MG63 (cell line): Measurements from ENCODE around the gene DEDD. TPM values are rescaled to one million over a fixed set of nuclear protein-coding genes. Genes with fewer than 3 reads are reported as not detected.

Experiments
- DNase-seq: peaks from one replicate; pipeline ENCODE4 v3.0.0-alpha.2; 2020
- H3K27me3 ChIP-seq: fragments of 250-450 bp; sonication (Bioruptor Pico); 2 replicates; pipeline ENCODE4 v1.5.1; 2020; ENCODE audit warnings: mild to moderate bottlenecking, moderate library complexity
- H3K36me3 ChIP-seq: fragments of 250-450 bp; sonication (Bioruptor Pico); 2 replicates; pipeline ENCODE4 v1.5.1; 2020; ENCODE audit warnings: mild to moderate bottlenecking, moderate library complexity
- H3K4me3 ChIP-seq: fragments of 250-450 bp; sonication (Bioruptor Pico); 2 replicates; pipeline ENCODE4 v1.5.1; 2020; ENCODE audit warnings: mild to moderate bottlenecking, moderate library complexity
- H3K9me3 ChIP-seq: fragments of 250-450 bp; sonication (Bioruptor Pico); 2 replicates; pipeline ENCODE4 v1.5.1; 2020; ENCODE audit warnings: mild to moderate bottlenecking, moderate library complexity
- total RNA-seq: library from RNA; depleted of rRNA; stranded (reverse); fragments of >200 nt; shearing (Covaris generic); gene quantifications from 2 replicates; pipeline ENCODE4 v1.2.3, GENCODE V29; 2014; ENCODE audit warnings: low replicate concordance

DEDD gene
- total RNA-seq, 1 experiment from 2014 or later = 39.8 TPM

DNA sequence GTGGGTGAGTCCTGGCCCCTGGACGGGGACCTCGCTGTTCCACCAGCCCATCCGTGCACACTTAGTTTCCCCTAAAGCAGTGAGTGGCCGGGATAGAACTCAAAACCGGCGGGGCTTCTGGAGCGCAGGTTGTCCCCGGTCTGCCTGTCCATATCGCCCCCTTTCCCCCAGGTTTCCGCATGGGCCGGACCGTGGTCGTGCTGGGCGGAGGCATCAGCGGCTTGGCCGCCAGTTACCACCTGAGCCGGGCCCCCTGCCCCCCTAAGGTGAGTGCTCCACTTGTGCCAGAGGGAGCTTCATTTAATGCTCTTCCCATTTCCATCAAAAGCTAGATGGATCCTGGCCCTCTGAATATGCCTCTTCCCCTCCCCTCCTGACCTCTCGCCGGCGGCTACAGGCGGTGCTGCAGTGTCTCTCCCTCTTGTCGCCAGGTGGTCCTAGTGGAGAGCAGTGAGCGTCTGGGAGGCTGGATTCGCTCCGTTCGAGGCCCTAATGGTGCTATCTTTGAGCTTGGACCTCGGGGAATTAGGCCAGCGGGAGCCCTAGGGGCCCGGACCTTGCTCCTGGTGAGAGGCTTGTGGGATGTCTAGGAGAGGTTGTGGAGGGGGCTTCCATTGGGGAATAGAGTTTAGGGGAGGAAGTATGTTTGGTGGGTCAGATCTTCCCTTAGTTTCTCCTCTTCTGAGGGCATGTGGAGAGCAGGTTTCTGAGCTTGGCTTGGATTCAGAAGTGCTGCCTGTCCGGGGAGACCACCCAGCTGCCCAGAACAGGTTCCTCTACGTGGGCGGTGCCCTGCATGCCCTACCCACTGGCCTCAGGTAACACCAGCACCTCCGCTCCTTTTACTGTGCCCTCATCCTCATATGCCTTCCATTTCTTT lies 34.4 kb upstream of the DEDD start:
- no peak for DNase-seq
- peak overlapping the region; percentile 74 for H3K4me3 ChIP-seq
- no peaks in the 10 kb centered on the region for H3K9me3 ChIP-seq
- peaks cover 45% of the 10 kb centered on the region for H3K36me3 ChIP-seq
- H3K27me3 ChIP-seq = no peaks in the 10 kb centered on the region

DNA sequence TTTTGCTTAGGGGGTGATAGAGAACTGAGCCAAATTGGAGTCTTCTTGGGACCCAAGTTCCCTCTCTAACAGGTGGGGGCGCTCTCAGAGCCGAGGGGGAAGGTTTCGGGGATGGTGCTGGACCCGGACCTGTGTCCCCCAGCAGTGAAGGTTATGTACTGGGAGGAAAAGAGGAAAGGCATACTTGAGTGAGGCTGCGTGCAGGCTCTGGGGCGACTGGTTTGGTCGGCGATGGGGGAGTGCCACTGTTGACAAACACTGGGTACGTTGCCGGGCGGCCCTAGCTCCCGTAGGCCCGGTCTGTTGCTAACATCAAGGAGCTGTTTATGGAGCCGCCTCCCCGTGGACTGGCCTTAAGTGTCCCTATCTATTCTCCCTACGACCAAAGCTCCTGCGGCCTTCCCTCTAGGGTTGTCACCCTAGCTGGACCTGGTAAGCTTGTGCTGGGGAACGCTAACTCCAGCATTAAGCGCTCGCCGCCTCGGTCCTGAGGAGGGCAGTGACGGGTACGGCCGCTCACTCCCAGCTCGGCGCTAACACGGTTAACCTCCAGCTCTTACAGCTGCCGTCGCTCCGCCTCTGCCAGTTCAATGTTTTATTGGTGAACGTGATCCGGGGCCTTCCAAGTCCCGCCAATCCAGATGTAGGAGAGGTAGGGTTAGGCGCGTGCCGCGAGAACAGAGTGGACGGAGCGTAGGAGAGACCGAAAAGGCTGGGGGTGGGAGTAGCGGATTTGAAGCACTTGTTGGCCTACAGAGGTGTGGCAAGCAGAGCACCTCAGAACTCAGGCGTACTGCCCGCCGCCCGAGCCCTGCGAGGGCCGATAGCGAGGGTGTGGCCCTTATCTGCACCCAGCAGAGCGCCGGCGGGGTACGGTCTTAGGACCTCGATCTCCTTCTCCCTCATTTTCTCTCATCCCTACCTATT lies 33.5 kb upstream of the DEDD start, which contains the start of gene PPOX:
Gene PPOX (plus strand): TSS at position 685 of the 927 bp plus-strand sequence. CDS start 422 bp downstream, outside the sequence.
- H3K4me3 ChIP-seq = peak within 1 kb of the TSS; percentile 74
- DNase-seq = peak; percentile 99
- no peaks in the 10 kb centered on the region for H3K27me3 ChIP-seq
- H3K9me3 ChIP-seq = no peaks in the 10 kb centered on the region
- H3K36me3 ChIP-seq = peaks cover 43% of the 10 kb centered on the region

DNA sequence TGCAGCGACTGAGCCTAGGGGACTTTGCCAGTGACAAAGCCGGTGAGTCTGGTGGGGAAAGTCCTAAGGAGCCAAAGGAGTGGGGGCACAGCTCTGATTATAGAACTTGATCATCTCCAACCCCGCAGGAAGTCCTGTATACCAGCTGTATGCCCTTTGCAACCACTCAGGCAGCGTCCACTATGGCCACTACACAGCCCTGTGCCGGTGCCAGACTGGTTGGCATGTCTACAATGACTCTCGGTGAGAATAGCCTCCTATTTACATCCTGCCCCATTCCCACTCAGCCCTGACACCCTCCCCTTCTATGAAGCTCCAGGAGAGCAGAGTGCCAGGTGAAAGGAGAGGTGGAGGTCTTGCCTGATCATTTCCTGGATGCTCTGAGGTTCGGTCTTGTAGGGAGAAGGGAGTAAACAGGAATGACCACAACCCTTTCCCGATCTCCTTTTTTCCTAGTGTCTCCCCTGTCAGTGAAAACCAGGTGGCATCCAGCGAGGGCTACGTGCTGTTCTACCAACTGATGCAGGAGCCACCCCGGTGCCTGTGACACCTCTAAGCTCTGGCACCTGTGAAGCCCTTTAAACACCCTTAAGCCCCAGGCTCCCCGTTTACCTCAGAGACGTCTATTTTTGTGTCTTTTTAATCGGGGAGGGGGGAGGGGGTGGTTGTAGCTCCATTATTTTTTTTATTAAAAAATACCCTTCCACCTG lies 32.6 kb upstream of the DEDD start:
- peak overlapping the region; percentile 74 for H3K4me3 ChIP-seq
- H3K27me3 ChIP-seq = no peaks in the 10 kb centered on the region
- H3K36me3 ChIP-seq = peaks cover 42% of the 10 kb centered on the region
- no peaks in the 10 kb centered on the region for H3K9me3 ChIP-seq
- DNase-seq = no peak

DNA sequence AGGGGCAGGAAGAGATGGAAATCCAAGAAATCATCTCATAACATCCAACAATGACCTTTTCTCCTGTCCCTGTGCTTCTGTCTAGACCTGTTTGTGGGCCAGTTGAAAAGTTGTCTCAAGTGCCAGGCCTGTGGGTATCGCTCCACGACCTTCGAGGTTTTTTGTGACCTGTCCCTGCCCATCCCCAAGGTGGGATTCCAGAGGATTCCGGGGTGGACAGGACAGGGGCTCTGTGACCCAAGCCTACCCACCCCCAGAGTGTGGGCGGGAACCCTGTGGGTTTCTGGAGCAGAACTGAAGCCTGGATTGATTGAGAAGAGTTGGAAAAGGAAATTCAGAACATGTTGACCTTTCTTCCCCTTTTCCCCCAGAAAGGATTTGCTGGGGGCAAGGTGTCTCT lies 31.3 kb upstream of the DEDD start:
- no peak for DNase-seq
- H3K27me3 ChIP-seq = no peaks in the 10 kb centered on the region
- no peaks in the 10 kb centered on the region for H3K9me3 ChIP-seq
- H3K36me3 ChIP-seq = peaks cover 36% of the 10 kb centered on the region
- no peak overlapping the region for H3K4me3 ChIP-seq

DNA sequence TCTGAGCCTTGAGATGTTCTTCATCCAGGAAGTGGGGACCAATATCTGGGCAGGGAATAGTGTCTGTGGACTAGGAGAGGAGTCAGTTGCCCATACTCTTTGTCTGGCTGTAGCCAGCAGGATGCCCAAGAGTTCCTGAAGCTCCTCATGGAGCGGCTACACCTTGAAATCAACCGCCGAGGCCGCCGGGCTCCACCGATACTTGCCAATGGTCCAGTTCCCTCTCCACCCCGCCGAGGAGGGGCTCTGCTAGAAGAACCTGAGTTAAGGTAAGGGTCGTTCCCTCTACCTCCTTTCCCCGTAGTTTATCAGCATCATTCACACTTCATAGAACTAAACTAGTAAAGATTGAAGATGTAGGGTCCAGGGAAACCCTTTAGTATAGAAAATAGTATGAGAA lies 30.3 kb upstream of the DEDD start:
- no peaks in the 10 kb centered on the region for H3K9me3 ChIP-seq
- no peak overlapping the region for H3K4me3 ChIP-seq
- no peaks in the 10 kb centered on the region for H3K27me3 ChIP-seq
- no peak for DNase-seq
- H3K36me3 ChIP-seq = peaks cover 43% of the 10 kb centered on the region

DNA sequence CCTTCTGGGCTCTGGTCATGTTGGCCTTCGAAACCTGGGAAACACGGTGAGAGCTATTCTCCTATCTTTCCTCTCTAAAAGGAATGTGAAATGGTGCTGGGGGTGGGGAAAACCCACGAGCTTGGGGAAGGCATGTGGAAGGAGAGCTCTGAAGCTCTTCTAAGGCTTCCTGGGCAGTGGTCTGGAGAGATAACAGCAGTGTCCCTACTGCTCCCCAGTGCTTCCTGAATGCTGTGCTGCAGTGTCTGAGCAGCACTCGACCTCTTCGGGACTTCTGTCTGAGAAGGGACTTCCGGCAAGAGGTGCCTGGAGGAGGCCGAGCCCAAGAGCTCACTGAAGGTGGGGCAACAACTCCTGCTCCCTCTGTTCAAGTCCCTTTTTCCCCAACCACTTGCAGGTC lies 29.6 kb upstream of the DEDD start:
- no peak for DNase-seq
- no peak overlapping the region for H3K4me3 ChIP-seq
- peaks cover 43% of the 10 kb centered on the region for H3K36me3 ChIP-seq
- H3K27me3 ChIP-seq = no peaks in the 10 kb centered on the region
- no peaks in the 10 kb centered on the region for H3K9me3 ChIP-seq

DNA sequence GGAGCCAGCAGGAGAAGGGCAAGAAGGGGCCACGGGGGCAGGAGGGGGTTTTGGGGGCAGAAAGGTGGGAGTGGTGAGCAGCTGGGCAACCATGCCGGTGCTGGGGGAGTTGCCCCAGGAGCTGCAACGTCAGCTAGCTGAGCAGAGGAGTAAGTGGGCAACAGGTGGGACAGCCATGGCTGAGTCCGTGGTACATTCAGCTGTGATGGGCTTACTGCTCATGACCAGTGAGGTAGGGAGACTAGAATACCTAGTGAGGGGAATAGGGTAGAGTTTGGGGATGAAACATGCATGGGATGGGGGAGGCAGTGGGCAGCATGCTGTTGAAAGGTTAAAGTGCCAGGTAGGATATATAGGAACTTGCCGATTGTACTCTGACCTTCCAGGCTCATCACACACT lies 29.2 kb upstream of the DEDD start:
- Histone ChIP-seq H3K27me3 (no peaks in the 10 kb centered on the region), H3K4me3 (no peak overlapping the region), H3K36me3 (peaks cover 43% of the 10 kb centered on the region), H3K9me3 (no peaks in the 10 kb centered on the region)
- DNase-seq = no peak

DNA sequence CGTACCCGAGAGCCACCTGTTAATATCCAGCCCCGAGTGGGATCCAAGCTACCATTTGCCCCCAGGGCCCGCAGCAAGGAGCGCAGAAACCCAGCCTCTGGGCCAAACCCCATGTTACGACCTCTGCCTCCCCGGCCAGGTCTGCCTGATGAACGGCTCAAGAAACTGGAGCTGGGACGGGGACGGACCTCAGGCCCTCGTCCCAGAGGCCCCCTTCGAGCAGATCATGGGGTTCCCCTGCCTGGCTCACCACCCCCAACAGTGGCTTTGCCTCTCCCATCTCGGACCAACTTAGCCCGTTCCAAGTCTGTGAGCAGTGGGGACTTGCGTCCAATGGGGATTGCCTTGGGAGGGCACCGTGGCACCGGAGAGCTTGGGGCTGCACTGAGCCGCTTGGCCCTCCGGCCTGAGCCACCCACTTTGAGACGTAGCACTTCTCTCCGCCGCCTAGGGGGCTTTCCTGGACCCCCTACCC lies 28.2 kb upstream of the DEDD start:
- Histone ChIP-seq H3K4me3 (no peak overlapping the region; the same call in 1 of the 2 replicates), H3K9me3 (no peaks in the 10 kb centered on the region), H3K36me3 (peaks cover 44% of the 10 kb centered on the region), H3K27me3 (no peaks in the 10 kb centered on the region)
- DNase-seq = no peak

DNA sequence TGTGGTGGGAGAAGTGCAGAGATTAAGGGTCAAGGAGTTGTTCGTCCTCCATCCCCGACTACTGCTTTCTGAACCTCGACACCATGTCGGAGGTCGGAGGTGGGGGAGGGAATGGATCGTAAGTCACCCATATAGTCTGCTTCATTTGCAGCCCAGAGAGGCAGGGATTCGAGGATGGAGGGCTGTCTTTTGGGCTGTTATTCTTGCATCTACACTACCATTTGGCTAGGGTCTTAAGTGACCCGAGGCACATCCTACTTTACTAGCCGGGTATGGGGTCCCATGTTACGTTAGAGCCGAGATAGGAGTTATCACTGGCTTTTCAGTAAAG lies 27.4 kb upstream of the DEDD start:
- Histone ChIP-seq H3K36me3 (peaks cover 49% of the 10 kb centered on the region), H3K4me3 (peak overlapping the region; percentile 88), H3K9me3 (no peaks in the 10 kb centered on the region), H3K27me3 (no peaks in the 10 kb centered on the region)
- no peak for DNase-seq

DNA sequence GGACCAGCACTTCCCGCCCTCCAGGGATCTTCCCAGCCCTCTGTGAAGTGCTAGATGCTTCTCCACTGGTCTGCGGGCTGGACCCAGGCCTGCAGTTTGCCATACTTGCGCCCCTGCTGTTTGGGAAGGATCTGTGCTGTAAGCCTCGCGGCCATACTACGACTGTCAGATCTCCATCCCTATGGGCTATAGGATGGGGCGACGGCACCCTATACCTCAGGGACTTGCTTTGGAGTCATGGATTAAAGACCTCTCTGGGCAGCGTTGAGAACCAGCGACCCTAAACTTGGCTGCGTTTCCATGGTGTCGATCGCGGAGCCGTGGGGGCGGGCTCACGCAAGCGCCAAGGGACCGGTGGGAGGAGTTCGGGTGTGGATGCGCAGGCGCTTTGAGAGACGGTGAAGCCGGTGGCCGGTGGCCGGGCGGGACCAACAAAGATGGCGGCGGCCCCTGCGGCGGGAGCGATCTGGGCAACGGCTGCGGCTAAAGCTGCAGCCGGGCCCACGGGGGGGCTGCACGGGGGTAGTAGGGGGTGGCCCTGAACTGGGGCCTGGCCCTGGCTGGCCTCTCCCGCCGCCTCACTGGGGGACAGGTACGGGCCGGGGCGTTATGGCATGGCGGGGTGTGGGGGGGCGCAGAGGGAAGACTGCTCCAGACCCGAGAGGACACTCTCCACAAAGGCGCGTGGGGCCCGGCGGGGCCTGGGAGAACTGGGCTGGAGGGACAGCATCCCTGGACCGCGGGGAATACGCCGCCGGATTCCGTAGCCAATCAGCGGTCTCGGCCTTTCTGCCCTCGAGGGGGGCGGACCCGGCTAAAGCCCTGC lies 26.8 kb upstream of the DEDD start, which contains the start of gene USP21:
Gene USP21 (plus strand): TSS at position 414 of the 826 bp plus-strand sequence. CDS start 1,141 bp downstream, outside the sequence.
- Histone ChIP-seq H3K9me3 (no peaks in the 10 kb centered on the region), H3K4me3 (peak within 1 kb of the TSS; percentile 88), H3K36me3 (peaks cover 53% of the 10 kb centered on the region), H3K27me3 (no peaks in the 10 kb centered on the region)
- DNase-seq = peak; percentile 89

DNA sequence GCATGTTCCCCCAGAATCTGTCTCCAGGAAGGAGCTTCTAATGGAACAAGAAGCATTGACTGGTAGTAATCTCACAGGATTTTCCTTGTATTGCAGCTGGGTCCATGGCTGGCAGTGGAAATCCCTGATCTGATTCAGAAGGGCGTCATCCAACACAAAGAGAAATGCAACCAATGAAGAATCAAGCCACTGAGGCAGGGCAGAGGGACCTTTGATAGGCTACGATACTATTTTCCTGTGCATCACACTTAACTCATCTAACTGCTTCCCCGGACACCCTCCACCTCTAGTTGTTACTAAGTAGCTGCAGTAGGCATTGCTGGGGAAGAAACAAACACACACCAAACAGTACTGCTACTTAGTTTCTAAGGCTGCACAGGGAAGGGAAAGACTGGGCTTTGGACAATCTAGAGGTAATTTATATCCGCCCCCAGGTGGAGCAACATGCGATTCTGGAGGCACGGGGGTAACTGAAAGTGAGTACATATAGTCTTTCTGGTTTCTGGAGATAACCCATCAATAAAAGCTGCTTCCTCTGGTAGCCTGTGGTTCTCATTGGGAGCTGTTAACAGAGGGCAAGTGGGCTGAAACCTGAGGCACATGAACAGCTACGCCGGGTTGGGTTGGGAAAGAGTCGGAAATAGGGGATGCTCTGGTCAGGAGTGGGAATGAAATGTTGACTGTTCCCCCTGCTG lies 26.0 kb upstream of the DEDD start:
- Histone ChIP-seq H3K9me3 (no peaks in the 10 kb centered on the region), H3K4me3 (peak overlapping the region; percentile 88), H3K36me3 (peaks cover 51% of the 10 kb centered on the region), H3K27me3 (no peaks in the 10 kb centered on the region)
- no peak for DNase-seq

DNA sequence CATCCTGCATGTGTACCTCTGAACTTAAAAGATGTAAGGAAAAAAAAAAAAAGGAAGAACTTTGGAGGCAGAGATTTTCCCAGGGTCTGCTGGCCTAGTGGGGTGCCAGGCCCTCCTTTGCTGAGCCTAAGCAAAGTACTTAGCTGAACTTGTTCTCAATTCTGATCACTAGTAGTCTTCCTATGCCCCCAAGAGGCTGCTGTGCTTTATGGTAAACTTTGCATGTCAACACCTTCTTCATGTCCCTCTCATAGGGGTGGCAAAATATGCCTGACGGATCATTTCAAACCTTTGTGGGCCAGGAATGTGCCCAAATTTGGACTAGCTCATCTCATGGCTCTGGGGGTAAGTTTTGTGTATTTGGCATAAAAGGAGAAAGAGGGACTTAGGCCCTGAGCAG lies 25.4 kb upstream of the DEDD start:
- H3K36me3 ChIP-seq = peaks cover 45% of the 10 kb centered on the region
- DNase-seq = no peak
- H3K4me3 ChIP-seq = no peak overlapping the region
- H3K9me3 ChIP-seq = no peaks in the 10 kb centered on the region
- H3K27me3 ChIP-seq = no peaks in the 10 kb centered on the region

DNA sequence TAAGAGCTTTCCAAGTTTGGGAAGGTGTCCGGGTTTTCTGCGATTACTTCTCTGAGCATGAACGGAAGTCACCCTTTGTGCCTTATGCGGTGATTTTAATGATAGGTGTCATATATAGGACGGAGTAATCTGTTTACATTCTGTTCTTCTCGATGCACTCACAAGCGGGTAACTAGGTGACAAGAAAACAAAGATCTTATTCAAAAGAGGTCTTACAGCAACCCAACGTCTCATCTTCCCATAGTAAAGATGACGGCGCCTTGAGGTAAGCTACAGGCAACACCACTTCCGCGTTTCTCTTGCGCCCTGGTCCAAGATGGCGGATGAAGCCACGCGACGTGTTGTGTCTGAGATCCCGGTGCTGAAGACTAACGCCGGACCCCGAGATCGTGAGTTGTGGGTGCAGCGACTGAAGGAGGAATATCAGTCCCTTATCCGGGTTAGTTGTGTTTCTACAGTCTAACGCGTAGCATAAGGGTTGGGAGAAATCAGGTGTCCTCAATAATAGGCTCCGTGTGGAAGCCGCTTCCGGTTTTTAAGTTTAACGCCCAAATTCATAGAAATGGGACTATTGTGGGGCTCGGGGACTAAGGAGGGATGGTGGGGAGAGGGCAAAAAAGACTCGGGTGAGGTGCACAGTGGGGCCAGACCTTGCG lies 21.3 kb upstream of the DEDD start, which contains the start of gene UFC1:
Gene UFC1 (plus strand): TSS at position 297 of the 656 bp plus-strand sequence. CDS start 20 bp downstream, at position 317.
- H3K9me3 ChIP-seq = no peaks in the 10 kb centered on the region
- DNase-seq = peak; percentile 85

DNA sequence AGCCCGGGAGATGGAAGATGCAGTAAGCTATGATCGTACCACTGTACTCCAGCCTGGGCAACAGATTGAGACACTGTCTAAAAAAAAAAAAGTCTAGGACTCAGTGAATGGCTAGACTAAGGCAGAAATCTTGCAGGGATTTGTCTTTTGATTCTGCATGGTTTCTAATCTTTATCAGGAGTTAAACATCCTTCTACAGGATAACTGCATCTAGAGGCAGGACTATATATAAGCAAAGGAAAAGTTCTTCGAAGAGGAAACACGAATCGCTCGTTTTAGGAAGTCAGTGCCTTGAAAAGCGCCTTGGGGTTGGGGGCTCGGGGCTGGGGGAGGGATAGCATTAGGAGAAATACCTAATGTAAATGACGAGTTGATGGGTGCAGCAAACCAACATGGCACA lies 20.7 kb upstream of the DEDD start:
- no peak for DNase-seq
- H3K36me3 ChIP-seq = peaks cover 15% of the 10 kb centered on the region
- peak overlapping the region; percentile 73 for H3K4me3 ChIP-seq
- H3K9me3 ChIP-seq = no peaks in the 10 kb centered on the region
- no peaks in the 10 kb centered on the region for H3K27me3 ChIP-seq

More for the DNA sequence above, 21.3 kb upstream of the DEDD start, which contains the start of gene UFC1:
- H3K4me3 ChIP-seq = peak within 1 kb of the TSS; percentile 73
- H3K36me3 ChIP-seq = peaks cover 20% of the 10 kb centered on the region
- no peaks in the 10 kb centered on the region for H3K27me3 ChIP-seq

DNA sequence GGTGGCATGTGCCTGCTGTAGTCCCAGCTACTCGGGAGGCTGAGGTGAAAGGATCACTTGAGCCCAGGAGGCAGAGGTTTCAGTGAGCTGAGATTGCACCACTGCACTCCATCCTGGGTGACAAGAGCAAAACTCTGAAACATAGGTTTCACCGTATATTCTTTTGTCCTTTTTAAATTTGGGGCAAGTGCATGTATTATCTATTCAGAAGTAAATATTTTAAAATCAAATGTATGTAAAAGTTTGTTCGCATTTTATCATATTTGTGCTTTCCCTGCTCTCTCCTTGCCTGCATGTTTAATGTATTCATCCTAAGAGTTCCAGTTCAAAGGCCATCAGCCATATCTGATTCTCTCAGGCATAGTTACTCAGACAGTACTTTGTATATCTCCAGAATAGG lies 13.4 kb upstream of the DEDD start:
- no peak for DNase-seq

More for the DNA sequence above, 13.4 kb upstream of the DEDD start:
- H3K9me3 ChIP-seq = no peaks in the 10 kb centered on the region
- no peaks in the 10 kb centered on the region for H3K27me3 ChIP-seq
- H3K4me3 ChIP-seq = no peak overlapping the region
- no peaks in the 10 kb centered on the region for H3K36me3 ChIP-seq
